ENCODE data around the gene TLE1.

- TF ChIP-seq CTCF (conservative IDR thresholded peaks at IDR 0.05 in 1 of 2, IDR thresholded peaks at IDR 0.05 in 1 of 2; ENCODE audit: extremely low read depth in 1 of 2, insufficient read depth in 1 of 2, low read depth in 1 of 2, low read length in 2 of 2) (no peak), EZH2 (IDR thresholded peaks at IDR 0.05; ENCODE audit: borderline replicate concordance, low read length) (no peak)
Measured at GRCh38 chr9:81575956-81576355, 113.4 kb downstream of the TLE1 start.
